ENCODE data around the gene RNF150.
"Not testable (repeated sequence)": the region's sequence is repeated elsewhere in the genome, so short reads cannot be mapped to it uniquely, and the experiment has no call there.

RNF150 gene

GRCh38 chr4:141065872-141066271 lies 67.4 kb downstream of the RNF150 start:
- DNase-seq (ENCODE audit: low read depth) = no peak
- in situ Hi-C loops (cut with HindIII; ENCODE audit: low sequenced_read_pairs) = no loop called here
- H3K4me3 ChIP-seq (ENCODE audit: low read depth, low read length) = no peak overlapping the region
- TF ChIP-seq, protein P1, sequence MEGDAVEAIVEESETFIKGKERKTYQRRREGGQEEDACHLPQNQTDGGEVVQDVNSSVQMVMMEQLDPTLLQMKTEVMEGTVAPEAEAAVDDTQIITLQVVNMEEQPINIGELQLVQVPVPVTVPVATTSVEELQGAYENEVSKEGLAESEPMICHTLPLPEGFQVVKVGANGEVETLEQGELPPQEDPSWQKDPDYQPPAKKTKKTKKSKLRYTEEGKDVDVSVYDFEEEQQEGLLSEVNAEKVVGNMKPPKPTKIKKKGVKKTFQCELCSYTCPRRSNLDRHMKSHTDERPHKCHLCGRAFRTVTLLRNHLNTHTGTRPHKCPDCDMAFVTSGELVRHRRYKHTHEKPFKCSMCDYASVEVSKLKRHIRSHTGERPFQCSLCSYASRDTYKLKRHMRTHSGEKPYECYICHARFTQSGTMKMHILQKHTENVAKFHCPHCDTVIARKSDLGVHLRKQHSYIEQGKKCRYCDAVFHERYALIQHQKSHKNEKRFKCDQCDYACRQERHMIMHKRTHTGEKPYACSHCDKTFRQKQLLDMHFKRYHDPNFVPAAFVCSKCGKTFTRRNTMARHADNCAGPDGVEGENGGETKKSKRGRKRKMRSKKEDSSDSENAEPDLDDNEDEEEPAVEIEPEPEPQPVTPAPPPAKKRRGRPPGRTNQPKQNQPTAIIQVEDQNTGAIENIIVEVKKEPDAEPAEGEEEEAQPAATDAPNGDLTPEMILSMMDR (IDR thresholded peaks at IDR 0.05; ENCODE audit: low read depth, low read length, missing control alignments) = no peak

DNA sequence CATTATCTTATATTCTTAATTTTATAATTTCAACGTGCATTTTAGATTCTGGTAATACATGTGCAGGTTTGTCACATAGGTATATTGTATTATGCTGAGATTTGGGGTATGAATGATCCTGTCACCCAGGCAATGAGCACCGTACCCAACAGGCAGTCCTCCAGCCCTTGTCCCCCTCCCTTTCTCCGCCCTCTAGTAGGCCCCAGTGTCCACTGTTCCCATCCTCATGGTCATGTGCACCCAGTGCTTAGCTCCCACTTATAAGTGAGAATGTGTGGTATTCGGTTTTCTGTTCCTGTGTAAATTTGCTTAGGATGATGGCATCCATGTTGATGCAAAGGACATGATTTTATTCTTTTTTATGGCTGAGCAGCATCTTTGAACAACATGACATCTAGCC lies 70.6 kb downstream of the RNF150 start:
- in situ Hi-C loops (cut with HindIII; ENCODE audit: low sequenced_read_pairs) = no loop called here
- TF ChIP-seq, protein P1 (IDR thresholded peaks at IDR 0.05; ENCODE audit: low read depth, low read length, missing control alignments) = no peak
- DNase-seq (ENCODE audit: low read depth) = no peak
- no peak overlapping the region for H3K4me3 ChIP-seq (ENCODE audit: low read depth, low read length)

GRCh38 chr4:141058591-141059512 lies 74.4 kb downstream of the RNF150 start:
- peak; percentile 59 for DNase-seq (ENCODE audit: low read depth)
- TF ChIP-seq, protein P1 (IDR thresholded peaks at IDR 0.05; ENCODE audit: low read depth, low read length, missing control alignments) = no peak
- H3K4me3 ChIP-seq (ENCODE audit: low read depth, low read length) = no peak overlapping the region
- in situ Hi-C loops (cut with HindIII; ENCODE audit: low sequenced_read_pairs) = no loop called here

DNA sequence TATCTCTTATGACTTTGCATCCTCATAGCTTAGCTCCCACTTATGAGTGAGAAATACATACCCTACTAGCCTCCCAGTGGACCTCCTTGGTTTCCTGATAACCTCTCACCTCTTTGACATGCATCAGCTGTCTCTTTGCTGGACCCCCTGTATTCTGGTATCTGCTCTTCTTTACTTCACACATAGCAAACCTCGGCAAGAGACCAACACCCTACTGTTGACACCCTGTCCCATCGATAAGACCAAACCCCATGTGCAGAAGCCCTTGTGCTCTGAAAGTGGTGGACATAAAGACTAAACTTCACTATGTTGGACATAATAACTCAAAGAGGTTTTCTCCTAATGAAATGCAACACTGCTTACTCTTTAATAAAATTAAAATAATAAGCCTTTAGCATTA lies 75.7 kb downstream of the RNF150 start:
- H3K4me3 ChIP-seq (ENCODE audit: low read depth, low read length) = no peak overlapping the region
- TF ChIP-seq, protein P1 (IDR thresholded peaks at IDR 0.05; ENCODE audit: low read depth, low read length, missing control alignments) = no peak
- DNase-seq (ENCODE audit: low read depth) = no peak
- in situ Hi-C loops (cut with HindIII; ENCODE audit: low sequenced_read_pairs) = no loop called here

GRCh38 chr4:141056473-141056872 lies 76.8 kb downstream of the RNF150 start:
- no peak for DNase-seq (ENCODE audit: low read depth)
- H3K4me3 ChIP-seq (ENCODE audit: low read depth, low read length) = no peak overlapping the region
- in situ Hi-C loops (cut with HindIII; ENCODE audit: low sequenced_read_pairs) = no loop called here
- TF ChIP-seq, protein P1 (IDR thresholded peaks at IDR 0.05; ENCODE audit: low read depth, low read length, missing control alignments) = no peak

GRCh38 chr4:141054446-141054845 lies 78.8 kb downstream of the RNF150 start:
- TF ChIP-seq, protein P1 (IDR thresholded peaks at IDR 0.05; ENCODE audit: low read depth, low read length, missing control alignments) = no peak
- in situ Hi-C loops (cut with HindIII; ENCODE audit: low sequenced_read_pairs) = no loop called here
- no peak overlapping the region for H3K4me3 ChIP-seq (ENCODE audit: low read depth, low read length)
- no peak for DNase-seq (ENCODE audit: low read depth)

DNA sequence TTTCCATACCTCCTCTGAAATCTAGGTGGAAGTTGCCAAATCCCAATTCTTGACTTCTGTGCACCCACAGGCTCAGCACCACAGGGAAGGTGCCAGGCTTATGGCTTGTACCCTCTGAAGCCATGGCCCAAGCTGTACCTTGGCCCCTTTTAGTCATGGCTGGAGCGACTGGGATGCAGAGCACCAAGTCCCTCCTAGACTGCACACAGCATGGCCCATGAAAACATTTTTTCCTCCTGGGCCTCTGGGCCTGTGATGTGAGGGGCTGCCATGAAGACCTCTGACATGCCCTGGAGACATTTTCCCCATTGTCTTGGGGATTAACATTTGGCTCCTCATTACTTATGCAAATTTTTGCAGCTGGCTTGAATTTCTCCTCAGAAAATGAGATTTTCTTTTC lies 82.3 kb downstream of the RNF150 start:
- in situ Hi-C loops (cut with HindIII; ENCODE audit: low sequenced_read_pairs); H3K4me3 ChIP-seq (ENCODE audit: low read depth, low read length); DNase-seq (ENCODE audit: low read depth): not testable (repeated sequence)

Measured in astrocyte of the cerebellum (primary cell).